ENCODE results near the gene DDX50.
"Not testable (repeated sequence)": the region's sequence is repeated elsewhere in the genome, so short reads cannot be mapped to it uniquely, and the experiment has no call there.

The DDX50 gene

GRCh38 chr10:68901105-68901927 is at the start of gene DDX50:
TSS of gene DDX50 (plus strand) at chr10:68901315. CDS start at chr10:68901385, 70 bp downstream.
- peak; percentile 97 for DNase-seq

GRCh38 chr10:68856352-68856751 is 44.8 kb upstream of the DDX50 start:
- no peak for DNase-seq

GRCh38 chr10:68857005-68857404 is 44.1 kb upstream of the DDX50 start:
- DNase-seq, result no peak

GRCh38 chr10:68861253-68861652 is 39.9 kb upstream of the DDX50 start:
- no peak for DNase-seq

- DNase-seq, result no peak
Measured at GRCh38 chr10:68864611-68865010, 36.5 kb upstream of the DDX50 start.

- DNase-seq, result not testable (repeated sequence)
Measured at GRCh38 chr10:68868173-68868572, 32.9 kb upstream of the DDX50 start.

GRCh38 chr10:68869623-68870022 is 31.5 kb upstream of the DDX50 start:
- DNase-seq, result no peak

- DNase-seq, result no peak
Measured at GRCh38 chr10:68870061-68870460, 31.1 kb upstream of the DDX50 start.

- no peak for DNase-seq
Measured at GRCh38 chr10:68870545-68871104, 30.5 kb upstream of the DDX50 start.

- no peak for DNase-seq
Measured at GRCh38 chr10:68871105-68871711, 29.9 kb upstream of the DDX50 start.

- DNase-seq, result no peak
Measured at GRCh38 chr10:68871731-68872342, 29.3 kb upstream of the DDX50 start.

- DNase-seq, result no peak
Measured at GRCh38 chr10:68876246-68877138, 24.6 kb upstream of the DDX50 start.

GRCh38 chr10:68877482-68878110 is 23.5 kb upstream of the DDX50 start:
- DNase-seq, result no peak

- DNase-seq, result no peak
Measured at GRCh38 chr10:68878496-68878895, 22.6 kb upstream of the DDX50 start.

GRCh38 chr10:68879628-68880027 is 21.5 kb upstream of the DDX50 start:
- DNase-seq, result no peak

GRCh38 chr10:68880181-68880580 is 20.9 kb upstream of the DDX50 start:
- DNase-seq, result no peak

GRCh38 chr10:68895041-68895440 is 6.1 kb upstream of the DDX50 start:
- no peak for DNase-seq

GRCh38 chr10:68897336-68897741 is 3.8 kb upstream of the DDX50 start:
- DNase-seq, result no peak

GRCh38 chr10:68899186-68899745 is 1.8 kb upstream of the DDX50 start:
- no peak for DNase-seq

- no peak for DNase-seq
Measured at GRCh38 chr10:68900427-68901104, 549 bp upstream of the DDX50 start.

- DNase-seq, result no peak
Measured at GRCh38 chr10:68902382-68902781, 1.3 kb downstream of the DDX50 start.

Measured in stimulated activated CD8-positive, alpha-beta memory T cell treated with anti-CD3 and anti-CD28 coated beads, Interleukin-4, amount 100 ng/mL, for 48 hours (primary cell).